NCI-H446 treated with DMSO at 0.1 percent for 48 hours (cell line): ENCODE results near the gene PABPC1L.

Source experiments
- DNase-seq: peaks from one replicate; lab custom pipeline; 2025; lab: John Stamatoyannopoulos, UW

The PABPC1L gene

DNA sequence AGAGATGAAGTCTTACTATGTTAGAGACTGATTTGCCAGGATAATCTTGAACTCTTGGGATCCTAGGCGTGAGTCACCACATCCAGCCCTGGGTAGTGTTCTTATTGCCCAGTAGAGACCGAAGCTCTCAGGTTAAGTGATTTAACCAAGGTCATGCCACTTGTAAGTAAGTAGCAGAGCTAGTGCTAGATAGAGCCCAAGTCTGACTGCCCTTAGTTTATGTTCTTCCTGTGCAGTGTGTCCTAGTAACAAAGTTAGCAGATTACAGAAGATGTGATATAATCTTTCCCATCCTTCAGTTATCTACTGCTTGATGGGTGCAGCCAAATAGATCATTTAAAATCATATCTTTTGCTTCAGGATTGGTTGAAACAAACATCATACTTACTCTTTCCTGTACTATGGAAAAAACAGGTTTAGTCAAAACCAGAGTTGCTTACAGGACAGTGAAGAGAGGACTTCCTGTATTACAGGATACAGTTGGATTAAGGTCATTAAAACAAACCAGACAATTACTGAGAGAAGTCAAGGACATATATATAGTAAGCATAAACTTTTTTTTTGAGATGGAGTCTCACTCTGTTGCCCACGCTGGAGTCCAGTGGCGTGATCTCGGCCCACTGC lies 9.5 kb upstream of the PABPC1L start:
- DNase-seq = no peak

- DNase-seq = no peak
Observed at GRCh38 chr20:44901974-44902373, 7.9 kb upstream of the PABPC1L start.

- DNase-seq = no peak
Observed at GRCh38 chr20:44904377-44904776, 5.5 kb upstream of the PABPC1L start.

DNA sequence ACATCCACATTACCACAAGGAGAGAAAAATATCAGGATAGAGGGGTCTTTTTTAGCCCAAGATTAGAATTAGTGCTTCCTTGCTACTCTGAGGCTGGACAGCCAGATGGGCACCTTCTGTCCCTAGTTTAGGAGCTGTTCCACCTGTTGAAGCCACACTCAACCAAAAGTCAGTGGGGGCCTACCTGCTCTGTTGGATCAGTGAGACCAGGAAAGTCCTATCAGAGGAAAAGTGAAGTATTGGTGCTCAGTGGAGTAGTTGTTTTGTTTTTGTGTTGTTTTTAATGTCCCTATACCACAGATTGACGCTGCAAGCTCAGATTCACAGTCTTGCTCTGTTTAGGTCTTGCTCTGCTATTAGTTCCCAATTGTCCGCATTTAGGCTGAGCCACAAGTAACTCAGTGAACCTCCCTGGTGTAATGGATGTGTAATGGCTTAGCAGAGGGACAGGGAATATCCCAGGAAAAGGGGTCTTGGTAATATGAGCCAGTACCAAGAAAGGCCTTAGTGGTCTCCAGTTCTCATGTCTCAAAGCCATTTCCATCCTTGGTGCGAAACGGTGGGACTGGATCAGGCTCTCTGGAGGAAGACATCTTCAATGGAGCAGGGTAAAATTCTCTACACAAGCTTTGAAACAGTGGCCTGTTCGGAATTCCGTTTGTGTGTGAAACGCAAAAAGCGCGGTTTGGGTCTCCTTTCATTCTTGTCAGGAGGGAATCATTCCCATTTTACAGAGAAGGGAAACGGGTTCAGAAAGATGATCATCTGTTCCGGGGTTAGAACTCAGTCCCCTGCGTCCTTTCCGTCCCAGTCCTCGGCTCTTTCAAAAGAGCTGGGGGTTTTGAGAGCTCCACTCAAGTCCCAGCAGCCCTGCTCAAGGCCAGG lies 631 bp upstream of the PABPC1L start:
- DNase-seq = no peak

- no peak for DNase-seq
Observed at GRCh38 chr20:44910690-44911262, 916 bp downstream of the PABPC1L start.

GRCh38 chr20:44911264-44911921 lies 1.5 kb downstream of the PABPC1L start:
- DNase-seq = no peak

DNA sequence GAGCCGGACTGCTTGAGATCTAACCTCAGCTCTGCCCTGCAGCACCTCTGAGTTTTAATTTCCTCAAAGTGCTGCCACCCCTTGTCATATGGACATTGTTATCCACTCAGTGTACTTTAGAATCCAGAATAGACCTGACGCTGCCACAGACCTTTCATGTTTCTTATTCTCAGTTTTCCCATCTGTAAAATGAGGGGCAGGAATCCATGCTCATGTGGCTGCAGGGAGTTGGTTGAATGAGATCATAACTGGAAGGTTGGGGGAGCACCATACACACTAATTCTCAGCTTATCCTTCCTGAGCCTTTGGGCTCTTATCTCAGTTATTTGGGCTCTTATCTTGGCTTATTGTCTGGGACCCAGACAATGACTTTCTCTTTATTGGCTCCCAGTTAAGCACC lies 2.3 kb downstream of the PABPC1L start:
- no peak for DNase-seq

DNA sequence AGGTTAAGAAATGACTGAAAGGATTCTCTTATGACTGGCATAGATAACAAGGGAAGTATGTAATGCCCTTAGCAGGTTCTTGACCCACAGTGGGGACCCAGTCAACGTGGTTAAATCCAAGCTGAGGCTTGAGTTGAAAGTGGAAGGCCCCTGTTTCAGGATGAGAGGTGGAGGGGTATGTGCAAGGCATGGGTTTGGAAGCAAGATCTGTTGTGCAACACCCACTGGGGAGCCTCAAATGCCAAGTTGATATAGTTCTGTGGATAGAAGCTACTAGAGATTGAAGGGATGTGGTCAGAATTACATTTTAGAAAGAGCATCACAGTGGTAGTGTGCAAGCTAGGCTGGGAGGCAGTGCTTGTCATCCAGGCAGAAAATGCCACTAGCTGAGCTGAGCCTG lies 5.1 kb downstream of the PABPC1L start:
- DNase-seq = no peak

GRCh38 chr20:44916586-44916985 lies 6.7 kb downstream of the PABPC1L start:
- DNase-seq = no peak

- DNase-seq = no peak
Observed at GRCh38 chr20:44917399-44917798, 7.5 kb downstream of the PABPC1L start.

GRCh38 chr20:44918342-44918741 lies 8.5 kb downstream of the PABPC1L start:
- no peak for DNase-seq

DNA sequence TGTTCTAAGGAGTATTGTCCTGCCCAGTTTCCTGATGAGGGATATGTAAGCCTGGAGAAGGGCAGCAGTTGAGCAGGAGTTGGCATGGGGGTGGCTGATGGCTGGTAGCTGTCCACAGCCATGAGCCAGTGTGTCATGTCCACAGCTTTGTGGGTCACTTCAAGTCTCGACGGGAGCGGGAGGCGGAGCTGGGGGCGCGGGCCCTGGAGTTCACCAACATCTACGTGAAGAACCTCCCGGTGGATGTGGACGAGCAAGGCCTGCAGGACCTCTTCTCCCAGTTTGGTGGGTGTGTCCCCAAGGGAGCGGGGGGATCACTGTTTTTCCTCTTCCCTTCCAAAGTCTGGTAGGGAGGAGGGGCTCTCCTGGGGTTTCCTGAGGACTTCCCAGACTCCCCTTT lies 8.9 kb downstream of the PABPC1L start:
- no peak for DNase-seq

DNA sequence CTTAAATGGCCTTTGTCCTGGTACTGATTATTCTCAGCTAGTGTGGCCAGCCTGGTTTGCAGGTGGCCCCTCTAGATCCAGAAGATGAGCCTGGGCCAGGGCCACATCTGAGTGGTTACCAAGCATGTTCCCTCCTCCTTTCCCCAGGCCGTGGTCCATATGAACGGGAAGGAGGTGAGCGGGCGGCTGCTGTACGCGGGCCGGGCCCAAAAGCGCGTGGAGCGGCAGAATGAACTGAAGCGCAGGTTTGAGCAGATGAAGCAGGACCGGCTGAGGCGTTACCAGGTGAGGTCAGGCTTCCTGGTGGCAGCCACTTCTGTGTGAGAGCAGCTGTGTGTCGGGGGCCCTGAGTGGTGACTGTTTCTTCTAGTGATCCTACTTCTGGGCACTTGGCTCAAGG lies 11.6 kb downstream of the PABPC1L start:
- no peak for DNase-seq

DNA sequence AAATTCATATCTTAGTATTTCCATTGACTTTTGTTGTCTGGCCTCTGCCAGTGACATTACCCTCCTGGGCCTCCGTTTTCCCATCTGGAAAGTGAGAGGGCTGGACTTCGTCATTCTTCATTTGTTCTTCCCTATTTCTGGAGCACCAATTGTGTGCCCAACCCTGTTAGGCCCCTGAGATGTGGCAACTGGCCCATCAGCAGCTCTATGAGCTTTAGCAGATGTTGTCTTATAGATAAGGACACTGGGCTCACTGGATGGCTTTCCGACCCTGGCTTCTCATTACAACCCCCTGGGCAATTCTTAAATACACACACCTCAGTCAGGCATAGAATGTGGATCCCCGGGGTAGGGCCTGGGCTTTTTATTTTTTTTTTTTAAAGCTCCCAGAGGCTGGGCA lies 14.7 kb downstream of the PABPC1L start:
- no peak for DNase-seq

DNA sequence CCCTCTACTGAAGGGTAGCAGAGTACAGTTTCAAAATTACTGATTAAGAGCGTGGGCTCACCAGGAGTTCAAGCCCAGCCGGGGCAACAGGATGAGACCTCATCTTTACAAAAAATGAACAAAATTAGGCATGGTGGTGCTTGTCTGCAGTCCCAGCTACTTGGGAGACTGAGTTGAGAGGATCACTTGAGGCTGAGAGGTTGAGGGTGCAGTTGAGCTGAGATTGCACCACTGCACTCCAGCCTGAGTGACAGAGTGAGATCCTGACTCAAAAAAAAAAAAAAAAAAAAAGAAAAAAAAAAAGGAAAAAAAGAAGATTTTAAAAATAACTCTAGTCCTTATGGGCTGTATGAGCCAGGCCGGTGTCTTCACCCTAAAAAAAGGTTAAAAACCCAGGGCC lies 18.7 kb downstream of the PABPC1L start:
- no peak for DNase-seq

DNA sequence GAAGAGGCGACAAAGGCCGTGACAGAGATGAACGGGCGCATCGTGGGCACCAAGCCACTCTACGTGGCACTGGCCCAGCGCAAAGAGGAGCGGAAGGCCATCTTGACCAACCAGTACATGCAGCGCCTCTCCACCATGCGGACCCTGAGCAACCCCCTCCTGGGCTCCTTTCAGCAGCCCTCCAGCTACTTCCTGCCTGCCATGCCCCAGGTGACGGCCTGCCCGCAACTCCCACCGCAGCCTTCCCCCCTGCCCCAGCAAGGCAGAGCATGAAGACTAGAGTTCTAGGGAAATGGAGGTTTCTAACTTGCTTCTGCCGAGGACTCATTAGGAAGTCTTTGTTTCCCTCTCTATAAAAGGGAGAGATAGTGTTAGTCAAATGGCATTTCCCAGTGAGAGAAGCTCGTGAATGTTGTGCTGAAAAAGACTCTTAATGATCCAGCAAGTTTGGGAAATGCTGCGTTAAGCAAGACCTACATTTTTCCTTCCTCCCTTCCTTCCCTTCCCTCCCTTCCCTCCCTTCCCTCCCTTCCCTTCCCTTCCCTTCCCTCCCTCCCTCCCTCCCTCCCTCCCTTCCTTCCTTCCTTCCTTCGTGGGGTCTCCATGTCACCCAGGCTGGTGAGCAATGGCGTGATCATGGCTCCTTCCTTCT lies 20.8 kb downstream of the PABPC1L start:
- no peak for DNase-seq

DNA sequence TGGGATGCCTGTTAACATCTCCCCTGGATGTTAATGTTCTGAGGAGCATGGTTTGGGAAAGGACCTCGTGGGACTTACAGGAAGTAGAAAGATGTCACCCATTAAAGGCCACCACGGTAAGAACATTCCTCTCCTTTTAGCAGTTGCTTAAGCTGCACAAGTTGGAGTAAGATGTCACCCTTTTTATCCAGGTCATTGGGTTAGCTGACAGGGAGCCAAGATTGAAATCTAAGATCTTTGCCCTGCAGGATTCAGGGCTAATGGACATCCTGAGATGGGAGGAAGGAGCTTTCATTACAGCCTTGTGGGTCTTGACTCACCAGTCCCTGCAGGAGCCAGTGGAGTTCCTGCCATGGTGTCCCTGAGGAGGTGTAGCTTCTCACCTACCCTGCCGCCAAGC lies 22.1 kb downstream of the PABPC1L start:
- no peak for DNase-seq

DNA sequence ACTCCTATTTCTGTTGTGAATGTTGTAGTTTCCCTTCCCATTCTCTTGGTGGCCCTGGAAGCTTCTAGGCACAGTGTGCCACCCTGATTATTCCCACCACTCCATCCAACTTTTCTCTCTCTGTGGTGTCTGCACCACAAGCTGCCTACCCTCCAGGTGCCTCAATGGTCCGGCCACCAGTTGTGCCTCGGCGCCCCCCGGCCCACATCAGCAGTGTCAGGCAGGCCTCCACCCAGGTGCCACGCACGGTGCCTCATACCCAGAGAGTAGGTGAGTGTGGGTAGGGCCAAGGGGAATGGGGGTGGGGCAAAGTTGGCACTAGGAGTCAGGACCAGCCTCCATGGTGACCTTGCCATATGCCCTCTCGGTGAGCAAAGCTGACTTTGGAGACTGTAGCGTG lies 23.1 kb downstream of the PABPC1L start:
- no peak for DNase-seq

DNA sequence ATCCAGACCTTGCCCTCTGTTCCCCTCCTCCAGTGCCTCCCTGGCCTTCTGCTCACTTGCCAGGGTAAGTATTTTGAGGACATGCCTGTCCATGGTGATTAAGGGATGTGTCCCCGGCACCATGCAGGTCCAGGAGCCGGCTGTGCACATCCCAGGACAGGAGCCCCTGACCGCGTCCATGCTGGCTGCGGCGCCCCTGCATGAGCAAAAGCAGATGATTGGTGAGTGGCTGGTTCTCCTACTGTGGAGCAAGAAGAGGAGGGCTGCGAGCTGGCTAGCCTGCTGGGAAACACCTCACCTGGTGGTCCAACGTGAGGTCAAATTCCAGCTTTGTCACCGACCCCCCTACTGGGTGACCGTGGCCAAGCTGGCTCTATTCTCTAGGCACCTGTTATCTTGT lies 26.6 kb downstream of the PABPC1L start:
- no peak for DNase-seq

- DNase-seq = no peak
Observed at GRCh38 chr20:44938637-44939036, 28.8 kb downstream of the PABPC1L start.

GRCh38 chr20:44941120-44941691 lies 31.3 kb downstream of the PABPC1L start:
- no peak for DNase-seq
